Measurements from ENCODE around the gene BMPER.

Gene BMPER

GRCh38 chr7:34123316-34123715 lies 218.0 kb downstream of the BMPER start:
- Histone ChIP-seq H3K27me3 (ENCODE audit: control insufficient read depth, insufficient read depth, low read length) (no peaks in the 10 kb centered on the region), H3K36me3 (ENCODE audit: control insufficient read depth, insufficient read depth, low read length) (no peaks in the 10 kb centered on the region), H3K9me3 (ENCODE audit: control insufficient read depth, insufficient read depth, low read length) (no peaks in the 10 kb centered on the region), H3K4me1 (ENCODE audit: control insufficient read depth, insufficient read depth, low read length) (no peaks in the 10 kb centered on the region), H3K9ac (ENCODE audit: low read depth, low read length) (no peak overlapping the region), H3K4me3 (ENCODE audit: low read depth, low read length) (no peak overlapping the region)

GRCh38 chr7:34124765-34125164 lies 219.4 kb downstream of the BMPER start:
- Histone ChIP-seq H3K9me3 (ENCODE audit: control insufficient read depth, insufficient read depth, low read length) (no peaks in the 10 kb centered on the region), H3K4me3 (ENCODE audit: low read depth, low read length) (no peak overlapping the region), H3K4me1 (ENCODE audit: control insufficient read depth, insufficient read depth, low read length) (no peaks in the 10 kb centered on the region), H3K36me3 (ENCODE audit: control insufficient read depth, insufficient read depth, low read length) (no peaks in the 10 kb centered on the region), H3K27me3 (ENCODE audit: control insufficient read depth, insufficient read depth, low read length) (no peaks in the 10 kb centered on the region), H3K9ac (ENCODE audit: low read depth, low read length) (no peak overlapping the region)

- H3K27me3 ChIP-seq (ENCODE audit: control insufficient read depth, insufficient read depth, low read length): no peaks in the 10 kb centered on the region
- H3K9me3 ChIP-seq (ENCODE audit: control insufficient read depth, insufficient read depth, low read length): no peaks in the 10 kb centered on the region
- H3K9ac ChIP-seq (ENCODE audit: low read depth, low read length): no peak overlapping the region
- no peaks in the 10 kb centered on the region for H3K4me1 ChIP-seq (ENCODE audit: control insufficient read depth, insufficient read depth, low read length)
- no peak overlapping the region for H3K4me3 ChIP-seq (ENCODE audit: low read depth, low read length)
- H3K36me3 ChIP-seq (ENCODE audit: control insufficient read depth, insufficient read depth, low read length): no peaks in the 10 kb centered on the region
Observed at GRCh38 chr7:34128762-34129161, 223.4 kb downstream of the BMPER start.

GRCh38 chr7:34130558-34131295 lies 225.4 kb downstream of the BMPER start:
- Histone ChIP-seq H3K9me3 (ENCODE audit: control insufficient read depth, insufficient read depth, low read length) (no peaks in the 10 kb centered on the region), H3K36me3 (ENCODE audit: control insufficient read depth, insufficient read depth, low read length) (no peaks in the 10 kb centered on the region), H3K4me3 (ENCODE audit: low read depth, low read length) (no peak overlapping the region), H3K4me1 (ENCODE audit: control insufficient read depth, insufficient read depth, low read length) (no peaks in the 10 kb centered on the region), H3K9ac (ENCODE audit: low read depth, low read length) (no peak overlapping the region), H3K27me3 (ENCODE audit: control insufficient read depth, insufficient read depth, low read length) (no peaks in the 10 kb centered on the region)

GRCh38 chr7:34131371-34131770 lies 226.0 kb downstream of the BMPER start:
- H3K4me1 ChIP-seq (ENCODE audit: control insufficient read depth, insufficient read depth, low read length): no peaks in the 10 kb centered on the region
- no peaks in the 10 kb centered on the region for H3K36me3 ChIP-seq (ENCODE audit: control insufficient read depth, insufficient read depth, low read length)
- H3K9ac ChIP-seq (ENCODE audit: low read depth, low read length): no peak overlapping the region

GRCh38 chr7:34133356-34133982 lies 228.1 kb downstream of the BMPER start:
- H3K9ac ChIP-seq (ENCODE audit: low read depth, low read length): no peak overlapping the region

More at GRCh38 chr7:34131371-34131770, 226.0 kb downstream of the BMPER start:
- H3K27me3 ChIP-seq (ENCODE audit: control insufficient read depth, insufficient read depth, low read length): no peaks in the 10 kb centered on the region
- no peak overlapping the region for H3K4me3 ChIP-seq (ENCODE audit: low read depth, low read length)
- no peaks in the 10 kb centered on the region for H3K9me3 ChIP-seq (ENCODE audit: control insufficient read depth, insufficient read depth, low read length)

GRCh38 chr7:34133983-34134782 lies 228.8 kb downstream of the BMPER start:
- H3K9me3 ChIP-seq (ENCODE audit: control insufficient read depth, insufficient read depth, low read length): no peaks in the 10 kb centered on the region
- no peak overlapping the region for H3K9ac ChIP-seq (ENCODE audit: low read depth, low read length)
- no peak overlapping the region for H3K4me3 ChIP-seq (ENCODE audit: low read depth, low read length)
- peaks cover 5% of the 10 kb centered on the region for H3K4me1 ChIP-seq (ENCODE audit: control insufficient read depth, insufficient read depth, low read length)
- no peaks in the 10 kb centered on the region for H3K36me3 ChIP-seq (ENCODE audit: control insufficient read depth, insufficient read depth, low read length)
- no peaks in the 10 kb centered on the region for H3K27me3 ChIP-seq (ENCODE audit: control insufficient read depth, insufficient read depth, low read length)

More at GRCh38 chr7:34133356-34133982, 228.1 kb downstream of the BMPER start:
- Histone ChIP-seq H3K9me3 (ENCODE audit: control insufficient read depth, insufficient read depth, low read length) (no peaks in the 10 kb centered on the region), H3K4me1 (ENCODE audit: control insufficient read depth, insufficient read depth, low read length) (peaks cover 5% of the 10 kb centered on the region), H3K4me3 (ENCODE audit: low read depth, low read length) (no peak overlapping the region), H3K27me3 (ENCODE audit: control insufficient read depth, insufficient read depth, low read length) (no peaks in the 10 kb centered on the region), H3K36me3 (ENCODE audit: control insufficient read depth, insufficient read depth, low read length) (no peaks in the 10 kb centered on the region)

GRCh38 chr7:34135924-34136323 lies 230.6 kb downstream of the BMPER start:
- no peak overlapping the region for H3K4me3 ChIP-seq (ENCODE audit: low read depth, low read length)
- no peaks in the 10 kb centered on the region for H3K9me3 ChIP-seq (ENCODE audit: control insufficient read depth, insufficient read depth, low read length)
- H3K9ac ChIP-seq (ENCODE audit: low read depth, low read length): no peak overlapping the region
- H3K4me1 ChIP-seq (ENCODE audit: control insufficient read depth, insufficient read depth, low read length): peaks cover 6% of the 10 kb centered on the region
- no peaks in the 10 kb centered on the region for H3K36me3 ChIP-seq (ENCODE audit: control insufficient read depth, insufficient read depth, low read length)
- H3K27me3 ChIP-seq (ENCODE audit: control insufficient read depth, insufficient read depth, low read length): no peaks in the 10 kb centered on the region

GRCh38 chr7:34136698-34137097 lies 231.4 kb downstream of the BMPER start:
- no peaks in the 10 kb centered on the region for H3K27me3 ChIP-seq (ENCODE audit: control insufficient read depth, insufficient read depth, low read length)
- no peak overlapping the region for H3K4me3 ChIP-seq (ENCODE audit: low read depth, low read length)

GRCh38 chr7:34137176-34137575 lies 231.8 kb downstream of the BMPER start:
- peaks cover 6% of the 10 kb centered on the region for H3K4me1 ChIP-seq (ENCODE audit: control insufficient read depth, insufficient read depth, low read length)

More at GRCh38 chr7:34136698-34137097, 231.4 kb downstream of the BMPER start:
- Histone ChIP-seq H3K4me1 (ENCODE audit: control insufficient read depth, insufficient read depth, low read length) (peaks cover 6% of the 10 kb centered on the region), H3K36me3 (ENCODE audit: control insufficient read depth, insufficient read depth, low read length) (no peaks in the 10 kb centered on the region), H3K9me3 (ENCODE audit: control insufficient read depth, insufficient read depth, low read length) (no peaks in the 10 kb centered on the region), H3K9ac (ENCODE audit: low read depth, low read length) (no peak overlapping the region)

GRCh38 chr7:34138483-34138882 lies 233.1 kb downstream of the BMPER start:
- Histone ChIP-seq H3K4me1 (ENCODE audit: control insufficient read depth, insufficient read depth, low read length) (peaks cover 6% of the 10 kb centered on the region), H3K27me3 (ENCODE audit: control insufficient read depth, insufficient read depth, low read length) (no peaks in the 10 kb centered on the region), H3K36me3 (ENCODE audit: control insufficient read depth, insufficient read depth, low read length) (no peaks in the 10 kb centered on the region), H3K9me3 (ENCODE audit: control insufficient read depth, insufficient read depth, low read length) (no peaks in the 10 kb centered on the region), H3K4me3 (ENCODE audit: low read depth, low read length) (no peak overlapping the region), H3K9ac (ENCODE audit: low read depth, low read length) (no peak overlapping the region)

More at GRCh38 chr7:34137176-34137575, 231.8 kb downstream of the BMPER start:
- Histone ChIP-seq H3K36me3 (ENCODE audit: control insufficient read depth, insufficient read depth, low read length) (no peaks in the 10 kb centered on the region), H3K9ac (ENCODE audit: low read depth, low read length) (no peak overlapping the region), H3K27me3 (ENCODE audit: control insufficient read depth, insufficient read depth, low read length) (no peaks in the 10 kb centered on the region), H3K9me3 (ENCODE audit: control insufficient read depth, insufficient read depth, low read length) (no peaks in the 10 kb centered on the region), H3K4me3 (ENCODE audit: low read depth, low read length) (no peak overlapping the region)

Measured in iPS-15b (cell line).